ENCODE measurements around the gene HDAC3.

DNA sequence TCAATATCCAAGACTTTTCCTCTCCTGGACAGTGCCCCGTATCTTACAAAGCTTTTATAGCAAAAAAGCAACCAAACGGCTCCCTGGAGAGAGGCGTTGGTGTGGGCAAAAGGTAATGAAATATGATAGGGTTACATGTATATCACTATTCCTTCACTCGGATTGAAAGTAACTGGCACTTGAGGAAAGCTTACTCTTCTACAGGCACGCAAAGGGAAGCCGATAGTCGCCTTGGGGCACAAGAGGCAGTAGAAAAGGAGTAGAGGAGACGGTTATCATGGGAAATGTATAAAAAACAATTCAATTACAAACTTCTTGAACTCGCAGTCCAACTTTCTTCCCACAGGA lies 19.0 kb downstream of the HDAC3 start:
- TF ChIP-seq, protein P1, sequence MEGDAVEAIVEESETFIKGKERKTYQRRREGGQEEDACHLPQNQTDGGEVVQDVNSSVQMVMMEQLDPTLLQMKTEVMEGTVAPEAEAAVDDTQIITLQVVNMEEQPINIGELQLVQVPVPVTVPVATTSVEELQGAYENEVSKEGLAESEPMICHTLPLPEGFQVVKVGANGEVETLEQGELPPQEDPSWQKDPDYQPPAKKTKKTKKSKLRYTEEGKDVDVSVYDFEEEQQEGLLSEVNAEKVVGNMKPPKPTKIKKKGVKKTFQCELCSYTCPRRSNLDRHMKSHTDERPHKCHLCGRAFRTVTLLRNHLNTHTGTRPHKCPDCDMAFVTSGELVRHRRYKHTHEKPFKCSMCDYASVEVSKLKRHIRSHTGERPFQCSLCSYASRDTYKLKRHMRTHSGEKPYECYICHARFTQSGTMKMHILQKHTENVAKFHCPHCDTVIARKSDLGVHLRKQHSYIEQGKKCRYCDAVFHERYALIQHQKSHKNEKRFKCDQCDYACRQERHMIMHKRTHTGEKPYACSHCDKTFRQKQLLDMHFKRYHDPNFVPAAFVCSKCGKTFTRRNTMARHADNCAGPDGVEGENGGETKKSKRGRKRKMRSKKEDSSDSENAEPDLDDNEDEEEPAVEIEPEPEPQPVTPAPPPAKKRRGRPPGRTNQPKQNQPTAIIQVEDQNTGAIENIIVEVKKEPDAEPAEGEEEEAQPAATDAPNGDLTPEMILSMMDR (IDR thresholded peaks at IDR 0.05) = no peak
- no peak for TF ChIP-seq POLR2A (IDR thresholded peaks at IDR 0.05)
